Ramos (cell line): ENCODE data around the gene NGB.
"Not testable (repeated sequence)": the region's sequence is repeated elsewhere in the genome, so short reads cannot be mapped to it uniquely, and the experiment has no call there.

Experiments used
- in situ Hi-C: fragments of 300-500 bp; cut with MboI; formaldehyde crosslinking; loops from one replicate; pipeline ENCODE4 v1.14.3; 2022; ENCODE audit warnings: low sequenced_read_pairs; ENCODE audit not compliant: unreplicated experiment

NGB gene

DNA sequence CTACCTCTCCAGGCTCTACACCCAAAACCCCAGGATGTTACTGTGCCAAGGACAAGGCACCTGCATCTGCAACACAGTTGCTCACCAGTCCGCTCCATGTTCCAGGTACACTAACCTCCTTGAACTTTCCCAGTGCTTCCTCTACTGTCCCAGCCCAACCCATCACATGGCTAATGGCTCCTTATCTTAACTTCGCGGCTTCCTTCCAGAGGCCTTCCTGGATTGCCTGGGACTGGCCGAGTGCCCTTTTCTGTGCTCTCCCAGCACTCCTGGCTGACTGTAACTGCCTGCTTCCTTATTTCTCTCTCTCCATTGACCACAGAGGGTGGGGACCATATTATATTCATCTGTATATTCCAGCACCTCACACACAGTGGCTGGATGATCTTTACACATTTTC lies 28.8 kb upstream of the NGB start:
- in situ Hi-C loops: no loop called here

DNA sequence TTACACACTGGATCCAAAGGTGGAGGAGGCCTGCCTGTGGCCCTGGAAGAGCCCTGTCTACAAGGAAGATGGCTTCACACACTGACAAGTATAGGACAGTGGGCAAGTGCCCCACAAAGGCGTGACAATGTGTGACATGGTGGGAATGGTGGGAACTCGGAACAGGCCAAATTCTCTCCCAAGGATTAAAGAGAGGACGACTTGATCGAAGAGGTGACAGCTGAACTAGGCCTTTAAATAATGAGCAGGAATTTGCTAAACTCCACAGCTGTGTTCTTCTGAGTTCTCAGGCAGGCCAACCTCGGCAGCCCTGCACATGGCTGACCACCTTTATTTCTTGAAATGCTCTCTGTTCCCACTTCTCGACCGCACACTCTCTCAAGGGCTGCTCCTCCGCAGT lies 25.9 kb upstream of the NGB start:
- in situ Hi-C loops: no loop called here

DNA sequence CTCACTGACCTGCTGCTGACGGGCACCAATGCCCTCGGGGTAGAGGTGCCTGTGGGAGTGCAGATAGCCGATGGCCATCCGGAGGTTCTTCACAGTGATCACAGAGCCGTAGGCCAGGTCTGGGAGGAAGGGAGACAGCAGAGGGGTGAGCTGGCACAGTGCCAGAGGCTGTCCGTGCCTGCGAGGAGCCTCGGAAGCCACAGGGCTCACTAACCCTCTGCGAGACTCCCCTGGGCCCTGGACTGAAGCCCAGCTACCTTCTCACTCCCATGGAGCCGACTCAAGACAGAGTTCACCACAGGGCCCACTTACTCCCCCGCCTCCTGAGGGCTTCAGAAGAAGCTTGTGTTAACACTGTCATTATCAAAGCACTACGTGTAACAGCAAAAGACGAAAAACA lies 25.1 kb upstream of the NGB start:
- in situ Hi-C loops: no loop called here

DNA sequence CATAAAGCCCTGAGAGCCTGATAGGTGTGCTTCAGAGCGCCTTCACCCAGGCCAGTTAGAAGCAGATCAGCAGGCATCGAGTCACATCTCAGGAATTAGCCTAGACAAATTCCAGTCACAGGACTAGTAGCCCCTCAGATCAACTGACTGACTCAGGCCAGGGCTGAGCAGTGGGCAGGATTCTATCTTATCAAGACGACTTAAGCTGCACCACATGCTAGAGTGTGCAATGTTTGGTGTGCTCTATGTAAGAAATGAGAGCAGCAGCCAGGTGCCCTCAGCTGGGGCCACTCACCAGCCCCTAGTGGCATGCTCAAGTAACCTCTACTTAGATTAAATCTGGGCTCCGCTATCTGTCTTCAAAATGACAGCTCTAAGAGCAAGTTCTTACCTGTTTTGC lies 19.7 kb upstream of the NGB start:
- in situ Hi-C loops: no loop called here

DNA sequence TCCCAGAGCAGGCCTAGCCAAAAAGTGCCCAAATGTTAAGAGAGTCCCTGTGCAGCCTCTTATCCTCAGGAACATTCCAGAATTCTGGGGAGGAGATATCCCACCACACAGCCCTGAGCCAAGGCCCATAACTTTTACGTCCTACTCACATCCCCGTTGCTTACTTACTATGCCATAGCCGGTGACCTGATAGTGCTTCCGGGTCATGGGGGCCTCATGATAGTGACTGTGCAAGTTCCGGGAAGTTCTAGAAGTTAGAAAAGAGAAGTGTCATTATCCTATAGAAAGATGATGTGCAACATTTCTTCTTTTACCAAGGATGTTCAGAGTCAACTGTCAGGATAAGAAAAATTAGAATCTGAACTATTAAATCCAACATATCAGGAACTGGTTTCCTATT lies 15.6 kb upstream of the NGB start:
- in situ Hi-C loops: no loop called here

DNA sequence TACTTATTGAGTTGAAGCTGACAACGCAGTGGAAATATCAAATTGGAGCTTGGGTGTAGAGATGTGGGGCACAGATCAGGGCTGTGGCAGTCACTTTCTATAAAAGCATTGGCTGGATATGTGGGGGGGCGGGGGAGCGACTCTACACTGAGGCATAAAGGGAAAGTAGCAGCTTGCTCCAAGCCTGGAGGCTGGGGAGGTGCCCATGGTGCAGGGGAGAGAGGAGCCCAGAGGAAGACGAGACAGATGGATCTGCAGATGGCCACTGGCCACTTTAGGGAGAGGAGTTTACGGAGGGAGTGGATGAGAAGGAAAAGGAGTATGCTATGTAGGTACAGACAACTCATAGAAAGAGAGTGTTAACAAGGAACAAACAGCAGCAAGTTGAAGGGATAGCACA lies 13.5 kb upstream of the NGB start:
- in situ Hi-C loops: no loop called here

- in situ Hi-C loops: no loop called here
These were observed 13.1 kb upstream of the NGB start for GRCh38 chr14:77284066-77284465.

DNA sequence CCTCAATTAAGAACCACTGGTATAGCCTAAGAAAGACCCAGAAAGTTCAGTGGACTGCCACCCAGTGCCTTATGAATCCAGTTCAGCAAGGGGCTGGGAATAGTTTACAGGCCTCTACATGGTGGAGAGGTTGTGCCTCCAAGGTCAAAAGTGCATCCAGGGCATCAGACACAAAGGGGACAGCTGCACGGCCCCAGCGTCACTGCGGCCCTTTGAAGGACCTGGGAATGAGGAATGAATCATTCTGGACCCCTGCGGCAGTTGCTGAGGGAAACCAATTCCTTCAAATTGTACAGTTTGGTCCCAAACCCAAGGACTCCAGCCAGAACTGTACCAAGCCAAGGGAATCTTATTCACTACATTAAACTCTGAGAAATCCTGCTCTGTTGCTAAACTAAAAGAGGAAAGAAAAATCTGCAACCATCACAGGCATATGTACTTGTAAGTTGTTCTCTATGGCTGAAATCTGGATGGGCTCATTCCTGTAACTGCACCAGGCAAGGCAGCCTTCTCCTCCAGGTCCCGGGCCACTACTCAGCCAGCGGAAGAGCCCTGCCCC lies 10.9 kb upstream of the NGB start:
- in situ Hi-C loops: no loop called here

DNA sequence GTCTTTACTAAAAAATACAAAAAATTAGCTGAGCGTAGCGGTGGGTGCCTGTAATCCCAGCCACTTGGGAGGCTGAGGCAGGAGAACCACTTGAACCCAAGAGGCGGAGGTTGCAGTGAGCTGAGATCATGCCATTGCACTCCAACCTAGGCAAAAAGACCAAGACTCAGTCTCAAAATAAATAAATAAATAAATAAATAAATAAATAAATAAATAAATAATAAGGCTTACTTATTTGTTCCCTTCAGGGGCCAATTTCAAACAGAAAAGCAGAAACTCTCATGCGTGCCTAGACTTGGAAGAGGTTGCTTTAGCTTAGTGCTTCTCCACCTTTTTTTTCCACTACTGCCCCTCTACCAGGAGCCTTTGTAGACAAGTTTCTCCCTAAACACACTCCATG lies 9.9 kb upstream of the NGB start:
- in situ Hi-C loops: not testable (repeated sequence)

- in situ Hi-C loops: no loop called here
These were observed 8.7 kb upstream of the NGB start for GRCh38 chr14:77279719-77280118.

DNA sequence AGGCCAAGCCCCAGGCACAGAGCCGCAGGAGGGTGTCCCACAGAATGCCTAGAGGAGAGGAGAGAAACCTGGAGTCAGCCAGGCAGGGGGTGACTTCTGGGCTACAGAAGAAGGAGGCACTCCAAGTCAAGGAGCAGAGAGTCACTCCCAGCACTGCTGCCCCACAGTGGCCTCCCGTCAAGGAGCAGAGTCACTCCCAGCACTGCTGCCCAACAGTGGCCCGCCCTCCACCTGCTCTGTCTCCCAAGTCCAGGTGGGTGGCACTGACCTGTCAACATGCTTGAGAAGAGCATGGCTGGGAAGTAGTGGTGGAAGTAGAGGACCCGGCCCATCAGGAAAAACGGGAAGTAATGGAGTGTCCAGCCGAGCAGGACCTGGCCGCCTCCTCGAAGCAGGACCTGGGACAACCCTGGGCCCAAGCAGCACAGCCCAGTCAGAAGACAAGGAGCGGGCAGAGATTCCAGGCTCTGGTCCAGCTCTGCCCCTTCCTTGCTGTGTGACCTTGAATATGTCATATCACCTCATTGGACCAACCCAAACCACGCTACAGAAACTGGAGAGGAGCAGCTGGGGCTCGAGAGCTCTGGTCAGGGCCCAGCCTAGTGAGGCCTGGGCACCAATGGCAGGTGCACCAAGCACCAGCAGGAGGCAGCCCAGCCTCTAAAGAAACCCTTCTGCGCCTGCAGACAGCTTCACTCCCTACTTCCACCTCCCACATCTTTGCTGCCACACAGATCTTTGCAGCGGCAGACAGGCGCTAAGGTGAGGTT lies 7.6 kb upstream of the NGB start:
- in situ Hi-C loops: no loop called here

DNA sequence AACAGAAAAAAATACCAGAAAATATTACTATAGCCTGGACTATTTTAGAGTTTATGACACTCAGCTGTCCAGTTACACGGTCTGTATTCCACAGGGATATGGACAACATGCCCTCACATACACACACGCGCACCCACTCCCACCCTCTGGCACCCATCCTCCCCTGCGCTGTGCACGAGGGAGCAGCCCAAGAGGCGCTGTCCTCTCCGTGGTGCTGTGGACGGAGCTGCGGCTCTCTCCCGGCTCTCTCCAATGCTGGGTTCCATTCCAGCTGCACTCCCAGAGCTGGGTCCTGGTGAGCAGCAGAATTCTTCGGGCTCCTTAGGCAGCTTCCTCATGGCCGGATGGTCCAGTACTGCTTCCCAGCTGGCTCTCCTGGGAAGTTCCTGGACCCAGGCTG lies 6.0 kb upstream of the NGB start:
- in situ Hi-C loops: no loop called here

DNA sequence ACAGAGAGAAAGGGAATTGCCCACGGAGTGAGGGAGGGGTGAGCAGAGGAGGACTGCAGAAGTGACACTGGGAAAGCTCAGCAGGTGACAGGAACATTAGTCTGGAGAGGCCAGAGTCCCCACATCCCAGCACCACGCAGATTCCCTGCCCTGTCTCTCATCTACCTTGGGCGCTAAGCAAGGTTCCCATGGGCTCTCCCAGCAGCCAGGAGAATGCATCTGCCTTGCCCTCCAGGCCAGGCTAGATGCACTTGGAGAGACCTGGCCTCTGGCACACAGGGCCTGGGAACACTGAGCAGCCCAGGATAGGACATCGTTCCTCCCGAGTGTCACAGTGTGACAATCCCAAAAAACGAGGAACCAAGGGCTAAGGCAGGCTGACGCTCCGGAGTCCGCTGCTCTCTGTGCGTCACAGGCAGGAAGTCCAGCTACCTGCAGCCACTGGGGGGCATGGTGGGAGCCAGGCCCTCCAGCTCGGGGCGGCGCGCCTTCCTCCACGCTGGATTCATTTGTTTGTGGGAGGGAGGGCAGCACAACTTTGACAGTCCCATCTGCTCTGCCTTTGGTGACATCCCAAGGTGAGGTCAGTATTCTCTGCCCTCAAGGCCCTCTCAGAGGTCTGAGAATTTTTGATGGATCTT lies 5.4 kb upstream of the NGB start:
- in situ Hi-C loops: no loop called here

DNA sequence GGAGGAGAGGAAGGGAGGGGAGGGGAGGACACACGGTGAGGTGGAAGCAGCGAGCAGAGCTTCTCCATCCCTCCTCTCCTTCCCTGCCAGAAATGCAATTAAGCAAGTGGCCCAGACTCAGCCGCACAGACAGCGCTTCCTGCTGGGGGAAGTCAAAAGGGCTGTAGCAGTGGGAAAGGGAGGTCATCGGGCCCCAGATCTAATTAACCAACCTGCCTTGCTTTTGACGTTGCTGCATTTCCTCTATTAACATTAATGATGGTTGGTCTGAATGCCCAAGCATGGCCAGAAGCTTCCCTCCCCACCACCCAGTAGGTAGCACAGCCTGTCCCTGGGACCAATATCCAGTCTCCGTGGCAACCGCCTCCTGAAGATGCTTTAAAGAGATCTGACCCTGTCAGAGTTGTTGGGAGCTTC lies 4.6 kb upstream of the NGB start:
- in situ Hi-C loops: no loop called here

DNA sequence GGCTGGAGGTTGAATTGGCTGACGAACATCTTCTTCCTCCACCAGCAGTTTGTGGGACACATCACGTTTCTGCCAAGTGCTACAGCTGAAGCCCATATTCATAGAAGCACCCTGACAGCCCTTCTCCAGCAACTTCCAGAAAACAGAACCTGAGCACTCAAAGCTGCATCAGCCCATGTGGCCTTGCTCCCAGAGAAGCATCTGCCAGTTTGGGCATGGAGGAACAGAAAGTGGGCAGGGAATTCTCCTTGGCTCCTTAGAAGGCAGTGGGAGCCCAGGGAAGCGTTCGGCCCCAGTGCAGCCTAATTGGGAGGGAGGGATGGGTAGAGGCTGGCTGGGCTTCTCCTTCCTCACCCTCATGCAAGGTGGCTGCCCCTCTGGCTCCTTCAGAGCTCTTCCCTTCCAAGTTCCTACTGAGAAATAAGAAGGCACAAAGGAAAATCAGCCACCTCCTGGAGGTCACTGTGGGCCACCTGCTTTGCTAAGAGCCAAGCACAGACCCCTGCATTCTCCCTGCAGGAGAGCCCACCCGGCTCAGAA lies 4.1 kb upstream of the NGB start:
- in situ Hi-C loops: no loop called here

DNA sequence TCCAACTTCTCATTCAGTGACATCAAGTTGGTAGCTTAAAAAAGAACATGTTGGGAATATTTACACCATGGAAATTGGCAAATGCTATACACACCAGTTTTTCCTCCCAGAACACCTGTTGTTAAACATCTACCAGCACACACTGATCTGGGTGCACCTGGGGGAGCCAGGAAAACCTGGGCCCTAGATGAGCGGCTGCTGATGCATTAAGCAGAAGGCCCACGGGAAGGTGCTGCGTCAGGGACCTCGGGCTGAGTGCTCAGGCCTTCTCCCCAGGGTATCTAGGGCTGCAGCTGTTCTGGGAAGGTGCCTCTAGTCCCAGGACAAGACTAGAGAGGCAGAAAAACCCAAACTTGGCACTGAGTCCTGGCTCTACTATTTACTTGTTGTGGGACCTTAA lies 2.8 kb upstream of the NGB start:
- in situ Hi-C loops: no loop called here

DNA sequence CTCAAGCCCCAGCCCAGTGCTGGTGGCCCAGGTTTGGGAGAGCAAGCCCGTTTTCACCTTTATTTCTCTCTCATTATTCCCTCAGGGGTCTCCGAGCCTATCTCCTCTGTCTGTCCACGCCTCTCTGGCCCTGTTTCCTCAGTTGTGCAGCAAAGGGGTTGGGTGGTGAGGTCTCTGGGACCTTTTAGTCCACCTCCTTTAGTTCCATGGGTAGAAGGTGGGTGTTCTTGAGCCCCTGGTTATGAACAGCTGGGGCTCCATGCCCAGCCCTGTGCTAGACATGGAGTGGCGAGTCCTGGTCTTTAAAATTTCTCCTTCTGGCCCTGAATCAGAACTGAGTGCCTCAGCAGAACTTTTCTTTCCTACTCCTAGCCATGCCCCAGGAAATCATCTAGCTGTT lies 1.3 kb upstream of the NGB start:
- in situ Hi-C loops: no loop called here

DNA sequence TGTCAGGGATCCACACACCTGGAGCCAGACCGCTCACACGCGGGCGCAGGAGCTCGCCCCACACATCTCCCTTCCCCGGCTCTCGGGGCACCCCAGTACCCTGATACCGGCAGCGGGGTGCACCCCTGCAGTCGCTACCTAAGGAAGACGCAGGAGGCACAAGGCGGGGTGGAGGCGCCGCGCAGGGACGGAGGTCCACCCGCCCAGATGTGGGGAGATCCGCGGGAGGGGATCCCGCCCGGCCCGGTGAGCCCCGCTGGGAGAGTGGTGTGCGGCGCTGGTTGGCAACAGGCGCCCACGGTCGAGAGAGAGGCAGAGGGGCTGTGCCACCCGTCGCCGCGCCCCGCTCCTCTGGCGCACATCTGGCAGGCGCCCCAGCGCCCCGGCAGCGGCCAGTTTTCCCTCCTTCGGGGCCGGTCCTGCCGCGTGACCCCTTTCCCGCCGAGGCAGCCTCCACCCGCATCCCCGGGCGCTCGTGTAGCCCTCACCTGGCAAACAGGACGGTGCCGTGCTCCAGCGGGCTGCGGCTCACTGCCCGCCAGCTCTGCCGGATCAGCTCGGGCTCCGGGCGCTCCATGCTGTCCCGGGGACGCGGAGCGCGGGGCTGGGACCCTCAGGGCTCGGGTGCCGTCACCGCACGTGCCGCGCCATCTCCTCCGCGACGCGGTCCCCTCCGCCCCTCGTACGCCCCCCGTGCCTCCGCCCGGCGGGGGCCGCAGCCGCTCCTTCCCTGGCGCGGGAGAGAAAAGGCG lies 469 bp downstream of the NGB start:
- in situ Hi-C loops: no loop called here

DNA sequence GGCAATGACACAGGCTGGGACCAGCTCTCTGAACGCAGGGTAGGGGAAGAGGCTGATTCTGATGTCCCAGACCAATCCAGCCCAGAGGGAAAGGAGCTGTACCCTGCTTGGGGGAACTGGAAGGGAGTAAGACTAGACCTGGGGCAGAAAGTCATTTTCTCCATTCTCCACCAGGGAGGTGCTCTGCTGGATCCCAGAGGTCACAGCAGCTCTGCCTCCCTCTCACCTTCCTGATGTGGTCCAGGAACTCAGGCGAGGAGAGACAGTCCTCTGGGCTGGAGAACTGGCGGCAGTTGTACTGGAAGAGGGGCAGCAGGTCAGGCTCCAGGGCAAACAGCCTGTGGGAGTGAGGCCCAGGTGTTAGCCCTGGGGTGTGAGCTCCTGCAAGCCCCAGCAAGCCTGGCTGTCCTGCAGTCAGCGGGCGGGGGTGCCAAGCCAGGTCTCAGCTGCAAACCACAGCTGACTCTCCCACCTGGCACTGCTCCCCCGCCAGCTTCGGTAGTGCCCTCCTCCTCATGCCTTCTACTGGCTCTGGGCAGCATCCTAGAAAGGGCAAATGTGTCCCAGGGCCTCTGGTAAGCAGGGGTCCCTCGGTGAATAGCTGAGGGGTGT lies 1.9 kb downstream of the NGB start:
- in situ Hi-C loops: no loop called here

DNA sequence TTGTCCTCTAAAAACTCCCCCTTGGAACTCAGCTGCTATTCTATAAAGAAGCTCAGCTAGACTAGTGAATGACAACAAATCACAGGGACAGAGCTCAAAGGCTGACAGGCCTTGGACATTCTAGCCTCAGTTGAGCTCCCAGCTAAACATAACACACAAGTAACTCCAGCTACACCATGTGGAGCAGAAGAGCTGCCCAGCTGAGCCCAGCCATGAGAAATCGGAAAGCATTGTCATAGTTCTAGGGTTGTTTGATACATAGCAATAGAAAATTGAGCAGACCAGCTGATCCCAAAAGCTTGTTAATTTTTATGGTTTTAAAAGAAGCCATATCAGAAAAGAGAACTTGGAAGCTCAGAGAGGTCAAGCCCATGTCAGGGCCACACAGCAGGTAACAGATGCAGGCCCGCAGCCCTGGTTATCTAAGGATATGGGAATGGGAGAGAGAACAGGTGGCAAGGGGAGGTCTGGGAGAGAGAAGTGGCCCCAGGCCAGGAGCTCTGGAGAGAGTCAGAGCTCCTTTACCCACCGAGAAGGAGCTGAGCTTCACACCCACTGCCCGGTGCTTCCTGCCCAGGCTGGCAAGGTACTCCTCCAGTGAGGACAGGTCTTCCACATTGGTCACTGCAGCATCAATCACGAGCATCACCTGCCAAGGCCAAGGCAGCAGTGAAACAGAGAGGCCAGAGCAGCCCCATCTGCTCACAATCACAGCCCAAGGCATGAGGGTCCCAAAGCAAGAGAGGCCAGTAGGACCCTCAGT lies 2.9 kb downstream of the NGB start:
- in situ Hi-C loops: no loop called here
